ENCODE data around the gene TMEM154.

TMEM154 gene

DNA sequence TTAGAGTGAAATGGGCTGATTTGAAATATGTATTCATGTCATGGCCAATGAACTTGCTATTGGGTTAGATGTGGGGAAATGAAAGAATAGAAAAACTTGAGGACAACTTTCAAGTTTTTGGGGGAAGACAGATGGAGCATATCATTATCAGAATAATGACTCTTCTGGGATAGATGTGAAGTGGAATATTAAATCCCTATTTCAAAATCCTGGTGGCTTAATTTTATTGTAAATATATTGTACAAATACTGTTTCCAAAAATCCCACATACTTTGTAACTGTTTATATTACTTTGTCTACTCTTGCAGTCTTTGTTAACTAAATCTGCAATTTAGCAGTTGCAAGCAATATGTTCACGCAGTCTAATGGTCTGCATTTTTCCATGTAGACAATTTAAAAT, 108.0 kb downstream of the TMEM154 start:
- Histone ChIP-seq H3K9me3 (ENCODE audit: insufficient read depth, low read length) (no peaks in the 10 kb centered on the region), H3K79me2 (ENCODE audit: low read length) (no peaks in the 10 kb centered on the region), H3K4me1 (ENCODE audit: low read length) (peaks cover 24% of the 10 kb centered on the region), H3K4me2 (ENCODE audit: low read length) (no peak overlapping the region), H2AFZ (ENCODE audit: low read depth, low read length) (no peak overlapping the region), H4K20me1 (ENCODE audit: insufficient read depth, low read length) (no peaks in the 10 kb centered on the region), H3K27me3 (ENCODE audit: low read depth, low read length) (no peaks in the 10 kb centered on the region), H3K4me3 (ENCODE audit: low read length) (no peak overlapping the region), H3K27ac (ENCODE audit: low read length) (no peak overlapping the region), H3K36me3 (replicated peaks; ENCODE audit: low read depth, low read length) (no peaks in the 10 kb centered on the region), H3K9ac (ENCODE audit: low read length) (no peak overlapping the region)
- no peak for TF ChIP-seq EZH2phosphoT487 (IDR thresholded peaks at IDR 0.05; ENCODE audit: low read depth)
- TF ChIP-seq, protein P1, sequence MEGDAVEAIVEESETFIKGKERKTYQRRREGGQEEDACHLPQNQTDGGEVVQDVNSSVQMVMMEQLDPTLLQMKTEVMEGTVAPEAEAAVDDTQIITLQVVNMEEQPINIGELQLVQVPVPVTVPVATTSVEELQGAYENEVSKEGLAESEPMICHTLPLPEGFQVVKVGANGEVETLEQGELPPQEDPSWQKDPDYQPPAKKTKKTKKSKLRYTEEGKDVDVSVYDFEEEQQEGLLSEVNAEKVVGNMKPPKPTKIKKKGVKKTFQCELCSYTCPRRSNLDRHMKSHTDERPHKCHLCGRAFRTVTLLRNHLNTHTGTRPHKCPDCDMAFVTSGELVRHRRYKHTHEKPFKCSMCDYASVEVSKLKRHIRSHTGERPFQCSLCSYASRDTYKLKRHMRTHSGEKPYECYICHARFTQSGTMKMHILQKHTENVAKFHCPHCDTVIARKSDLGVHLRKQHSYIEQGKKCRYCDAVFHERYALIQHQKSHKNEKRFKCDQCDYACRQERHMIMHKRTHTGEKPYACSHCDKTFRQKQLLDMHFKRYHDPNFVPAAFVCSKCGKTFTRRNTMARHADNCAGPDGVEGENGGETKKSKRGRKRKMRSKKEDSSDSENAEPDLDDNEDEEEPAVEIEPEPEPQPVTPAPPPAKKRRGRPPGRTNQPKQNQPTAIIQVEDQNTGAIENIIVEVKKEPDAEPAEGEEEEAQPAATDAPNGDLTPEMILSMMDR (IDR thresholded peaks at IDR 0.05; ENCODE audit: low read depth, low read length), result no peak

DNA sequence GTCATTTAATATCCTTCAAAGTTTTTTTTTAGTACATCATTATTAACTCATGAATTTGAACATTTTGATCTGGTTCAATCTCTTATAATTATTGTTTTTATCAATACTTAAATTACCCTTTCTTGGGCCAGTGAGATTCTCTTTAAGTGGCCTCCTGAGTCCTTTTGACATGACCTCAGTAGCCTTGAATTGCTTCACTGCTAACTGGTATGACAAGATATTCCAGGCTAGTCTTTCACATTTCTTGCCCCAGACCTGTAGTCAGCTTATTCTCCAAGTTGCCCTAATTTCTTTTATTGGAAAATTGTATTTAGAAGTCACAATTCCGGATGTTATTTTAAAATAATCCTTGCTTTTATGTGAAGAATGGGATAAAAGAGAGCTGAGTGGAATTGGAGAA, 108.5 kb downstream of the TMEM154 start:
- no peak overlapping the region for H3K4me2 ChIP-seq (ENCODE audit: low read length)
- H3K27ac ChIP-seq (ENCODE audit: low read length), result no peak overlapping the region
- H3K9ac ChIP-seq (ENCODE audit: low read length), result no peak overlapping the region

More for the DNA sequence above, 108.5 kb downstream of the TMEM154 start:
- H2AFZ ChIP-seq (ENCODE audit: low read depth, low read length), result no peak overlapping the region
- H3K4me3 ChIP-seq (ENCODE audit: low read length), result no peak overlapping the region
- H3K9me3 ChIP-seq (ENCODE audit: insufficient read depth, low read length), result no peaks in the 10 kb centered on the region
- TF ChIP-seq EZH2phosphoT487 (IDR thresholded peaks at IDR 0.05; ENCODE audit: low read depth), result no peak
- TF ChIP-seq, protein P1 (IDR thresholded peaks at IDR 0.05; ENCODE audit: low read depth, low read length), result no peak
- H3K4me1 ChIP-seq (ENCODE audit: low read length), result peaks cover 24% of the 10 kb centered on the region
- H3K79me2 ChIP-seq (ENCODE audit: low read length), result no peaks in the 10 kb centered on the region
- H3K27me3 ChIP-seq (ENCODE audit: low read depth, low read length), result no peaks in the 10 kb centered on the region
- no peaks in the 10 kb centered on the region for H3K36me3 ChIP-seq (replicated peaks; ENCODE audit: low read depth, low read length)
- H4K20me1 ChIP-seq (ENCODE audit: insufficient read depth, low read length), result no peaks in the 10 kb centered on the region
